ENCODE measurements around the gene TP53TG3D.
"Not testable (repeated sequence)": the region's sequence is repeated elsewhere in the genome, so short reads cannot be mapped to it uniquely, and the experiment has no call there.

TP53TG3D gene, protein sequence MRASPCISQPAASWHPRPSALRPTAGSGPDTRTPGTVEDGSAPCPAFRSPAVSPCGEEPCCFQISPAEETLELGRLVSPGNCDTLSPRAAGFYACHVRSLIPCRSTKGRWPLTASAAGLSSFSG

DNA sequence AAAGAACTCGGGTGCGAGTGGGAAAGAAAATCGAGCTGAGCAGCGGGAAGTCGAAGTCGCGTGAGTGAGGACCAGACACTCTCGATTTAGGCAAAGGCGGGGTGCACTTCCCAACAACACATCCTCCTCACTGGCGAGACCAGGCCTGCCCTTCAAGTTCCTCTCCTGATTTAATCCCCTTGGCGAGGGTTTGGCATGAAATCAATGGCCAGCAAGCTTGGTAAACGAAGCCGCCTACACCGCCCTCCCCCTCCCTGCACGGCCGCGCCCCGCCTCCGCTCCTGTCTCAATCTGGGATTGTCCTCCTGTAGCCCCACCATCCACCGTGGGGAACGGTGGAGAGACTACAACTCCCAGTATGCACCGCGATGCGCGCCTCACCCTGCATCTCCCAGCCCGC, at the start of gene TP53TG3D:
Gene TP53TG3D (plus strand): TSS at position 301 of the 400 bp plus-strand sequence. CDS start 68 bp downstream, at position 369.
- not testable (repeated sequence) for H3K9me3 ChIP-seq (ENCODE audit: low read length); H3K36me3 ChIP-seq (ENCODE audit: insufficient read depth, low read length); H3K4me3 ChIP-seq (ENCODE audit: low read length); H2AFZ ChIP-seq (ENCODE audit: low read depth, low read length); H3K4me1 ChIP-seq (ENCODE audit: insufficient read depth, low read length); H3K27me3 ChIP-seq (ENCODE audit: insufficient read depth, low read length)

DNA sequence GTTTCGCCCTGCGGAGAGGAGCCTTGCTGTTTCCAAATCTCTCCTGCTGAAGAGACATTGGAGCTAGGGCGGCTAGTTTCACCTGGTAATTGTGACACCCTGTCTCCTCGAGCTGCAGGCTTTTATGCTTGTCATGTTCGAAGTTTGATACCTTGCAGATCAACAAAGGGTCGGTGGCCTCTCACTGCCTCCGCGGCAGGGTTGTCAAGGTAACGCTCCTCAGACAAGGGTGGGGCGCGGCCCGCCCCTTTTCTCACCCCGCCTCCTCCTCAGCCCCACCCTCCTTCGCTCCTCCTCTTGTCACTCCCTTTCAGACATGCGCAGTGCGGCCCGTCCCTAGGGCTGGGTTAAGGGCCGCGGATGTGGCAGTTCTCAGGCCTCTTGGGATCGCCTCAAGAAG, 421 bp downstream of the TP53TG3D start:
- H3K9me3 ChIP-seq (ENCODE audit: low read length); H3K27me3 ChIP-seq (ENCODE audit: insufficient read depth, low read length); H3K4me3 ChIP-seq (ENCODE audit: low read length); H3K36me3 ChIP-seq (ENCODE audit: insufficient read depth, low read length); H3K4me1 ChIP-seq (ENCODE audit: insufficient read depth, low read length); H2AFZ ChIP-seq (ENCODE audit: low read depth, low read length): not testable (repeated sequence)

DNA sequence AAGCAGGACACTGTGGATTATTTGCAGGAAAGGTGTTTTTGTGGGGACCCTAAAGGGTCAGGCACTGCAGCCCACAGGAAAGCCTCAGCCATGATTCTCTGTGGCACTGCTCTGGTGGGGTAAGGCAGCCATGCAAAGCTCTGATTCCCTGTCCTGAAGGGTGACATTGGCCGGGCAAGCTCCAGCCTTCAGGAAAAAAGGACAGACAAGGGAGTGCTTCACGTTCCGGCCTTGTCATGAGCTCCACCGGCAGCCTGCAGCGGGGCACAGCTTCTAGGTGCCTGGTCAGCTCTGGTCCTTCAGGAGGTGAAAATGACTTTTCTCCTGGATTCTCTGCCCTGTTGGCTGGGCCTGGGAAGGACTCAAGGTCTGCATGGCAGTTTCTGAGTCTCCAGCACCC, 8.4 kb downstream of the TP53TG3D start:
- not testable (repeated sequence) for H3K4me3 ChIP-seq (ENCODE audit: low read length); H3K27me3 ChIP-seq (ENCODE audit: insufficient read depth, low read length); H3K36me3 ChIP-seq (ENCODE audit: insufficient read depth, low read length)

DNA sequence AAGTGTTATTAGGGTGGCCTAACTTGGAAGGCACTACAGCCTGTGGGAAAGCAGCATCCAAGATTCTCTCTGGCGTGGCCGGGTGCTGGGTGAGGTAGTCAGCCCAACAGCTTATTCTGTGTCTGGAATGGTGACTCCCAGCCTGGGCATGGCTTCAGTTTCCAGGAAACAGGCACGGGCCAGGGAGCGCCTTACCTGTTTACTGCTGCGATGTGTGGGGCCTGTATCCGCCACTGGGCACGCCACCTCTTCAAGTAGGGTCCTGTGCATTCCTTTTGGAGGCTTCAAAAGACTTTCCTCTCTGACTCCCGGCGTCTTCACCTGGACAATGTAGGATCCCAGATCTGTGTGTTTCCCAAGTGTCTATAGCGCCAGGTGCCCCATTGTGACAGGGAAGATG, 10.5 kb downstream of the TP53TG3D start:
- not testable (repeated sequence) for H3K27me3 ChIP-seq (ENCODE audit: insufficient read depth, low read length)

More for the DNA sequence above, 8.4 kb downstream of the TP53TG3D start:
- H3K4me1 ChIP-seq (ENCODE audit: insufficient read depth, low read length); H3K9me3 ChIP-seq (ENCODE audit: low read length); H2AFZ ChIP-seq (ENCODE audit: low read depth, low read length): not testable (repeated sequence)

DNA sequence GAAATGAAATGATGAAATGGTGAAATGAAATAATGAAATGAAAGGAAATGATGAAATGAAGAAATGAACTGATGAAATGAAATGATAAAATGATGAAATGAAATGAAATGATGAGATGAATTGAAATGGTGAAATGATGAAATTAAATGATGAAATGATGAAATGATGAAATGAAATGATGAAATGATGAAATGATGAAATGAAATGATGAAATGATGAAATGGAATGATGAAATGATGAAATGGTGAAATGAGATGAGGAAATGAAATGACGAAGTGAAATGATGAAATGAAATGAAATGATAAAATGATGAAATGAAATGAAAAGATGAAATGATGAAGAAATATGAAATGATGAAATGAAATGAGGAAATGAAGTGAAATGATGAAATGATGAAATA, 28.8 kb downstream of the TP53TG3D start:
- not testable (repeated sequence) for H3K27me3 ChIP-seq (ENCODE audit: insufficient read depth, low read length); H3K9me3 ChIP-seq (ENCODE audit: low read length); H3K4me3 ChIP-seq (ENCODE audit: low read length); H2AFZ ChIP-seq (ENCODE audit: low read depth, low read length); H3K36me3 ChIP-seq (ENCODE audit: insufficient read depth, low read length); H3K4me1 ChIP-seq (ENCODE audit: insufficient read depth, low read length)

More for the DNA sequence above, 10.5 kb downstream of the TP53TG3D start:
- H3K9me3 ChIP-seq (ENCODE audit: low read length); H2AFZ ChIP-seq (ENCODE audit: low read depth, low read length); H3K4me1 ChIP-seq (ENCODE audit: insufficient read depth, low read length); H3K4me3 ChIP-seq (ENCODE audit: low read length); H3K36me3 ChIP-seq (ENCODE audit: insufficient read depth, low read length): not testable (repeated sequence)

DNA sequence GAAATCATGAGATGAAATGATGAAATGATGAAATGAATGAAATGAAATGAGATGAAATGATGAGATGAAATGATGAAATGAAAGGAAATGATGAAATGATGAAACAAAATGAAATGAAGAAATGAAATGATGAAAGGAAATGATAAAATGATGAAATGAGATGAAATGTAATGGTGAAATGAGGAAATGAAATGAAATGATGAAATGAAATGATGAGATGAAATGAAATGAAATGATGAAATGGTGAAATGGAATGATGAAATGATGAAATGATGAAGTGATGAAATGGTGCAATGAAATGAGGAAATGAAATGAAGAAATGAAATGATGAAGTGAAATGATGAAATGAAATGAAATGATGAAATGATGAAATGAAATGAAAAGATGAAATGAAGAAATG, 29.9 kb downstream of the TP53TG3D start:
- H2AFZ ChIP-seq (ENCODE audit: low read depth, low read length); H3K27me3 ChIP-seq (ENCODE audit: insufficient read depth, low read length); H3K4me1 ChIP-seq (ENCODE audit: insufficient read depth, low read length); H3K4me3 ChIP-seq (ENCODE audit: low read length); H3K36me3 ChIP-seq (ENCODE audit: insufficient read depth, low read length); H3K9me3 ChIP-seq (ENCODE audit: low read length): not testable (repeated sequence)

DNA sequence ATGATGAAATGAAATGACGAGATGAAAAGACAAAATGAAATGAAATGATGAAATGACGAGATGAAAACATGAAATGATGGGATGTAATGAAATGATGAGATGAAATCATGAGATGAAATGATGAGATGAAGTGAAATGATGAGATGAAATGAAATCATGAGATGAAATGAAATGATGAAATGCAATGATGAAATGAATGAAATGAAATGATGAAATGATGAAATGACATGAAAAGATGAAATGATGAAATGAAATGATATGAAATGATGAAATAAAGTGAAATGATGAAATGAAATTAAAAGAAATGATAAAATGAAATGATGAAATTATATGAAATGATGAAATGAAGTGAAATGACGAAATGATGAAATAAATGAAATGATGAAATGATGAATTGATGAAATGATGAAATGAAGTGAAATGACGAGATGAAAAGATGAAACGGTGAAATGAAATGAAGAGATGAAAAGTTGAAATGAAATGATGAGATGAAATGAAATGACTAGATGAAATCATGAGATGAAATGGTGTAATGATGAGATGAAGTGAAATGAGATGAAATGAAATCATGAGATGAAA, 30.9 kb downstream of the TP53TG3D start:
- not testable (repeated sequence) for H3K4me3 ChIP-seq (ENCODE audit: low read length); H3K4me1 ChIP-seq (ENCODE audit: insufficient read depth, low read length); H2AFZ ChIP-seq (ENCODE audit: low read depth, low read length); H3K36me3 ChIP-seq (ENCODE audit: insufficient read depth, low read length); H3K27me3 ChIP-seq (ENCODE audit: insufficient read depth, low read length); H3K9me3 ChIP-seq (ENCODE audit: low read length)

DNA sequence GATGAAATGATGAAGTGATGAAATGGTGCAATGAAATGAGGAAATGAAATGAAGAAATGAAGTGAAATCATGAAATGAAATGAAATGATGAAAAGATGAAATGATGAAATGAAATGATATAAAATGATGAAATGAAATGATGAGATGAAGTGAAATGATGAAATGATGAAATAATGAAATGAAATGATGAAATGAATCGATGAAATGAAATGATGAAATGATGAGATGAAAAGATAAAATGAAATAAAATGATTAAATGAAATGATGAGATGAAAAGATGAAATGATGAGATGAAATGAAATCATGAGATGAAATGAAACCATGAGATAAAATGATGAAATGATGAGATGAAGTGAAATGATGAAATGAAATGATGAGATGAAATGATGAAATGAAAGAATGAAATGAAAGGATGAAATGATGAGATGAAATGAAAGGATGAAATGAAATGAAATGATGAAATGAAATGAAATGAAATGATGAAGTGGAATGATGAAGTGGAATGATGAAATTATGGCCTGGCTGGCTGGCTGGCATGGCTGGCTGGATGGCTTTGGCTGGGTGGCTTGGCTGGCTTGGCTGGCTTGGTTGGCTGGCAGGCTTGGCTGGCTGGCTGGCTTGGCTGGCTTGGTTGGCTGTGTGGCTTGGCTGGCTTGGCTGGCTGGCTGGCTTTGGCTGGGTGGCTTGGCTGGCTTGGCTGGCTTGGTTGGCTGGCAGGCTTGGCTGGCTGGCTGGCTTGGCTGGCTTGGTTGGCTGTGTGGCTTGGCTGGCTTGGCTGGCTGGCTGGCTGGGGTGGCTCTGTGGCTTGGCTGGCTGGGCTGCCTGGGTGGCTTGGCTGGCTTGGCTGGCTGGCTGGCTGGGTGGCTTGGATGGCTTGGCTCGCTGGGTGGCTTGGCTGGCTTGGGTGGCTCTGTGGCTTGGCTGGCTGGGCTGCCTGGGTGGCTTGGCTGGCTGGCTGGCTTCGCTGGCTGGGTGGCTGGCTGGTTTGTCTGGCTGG, 32.0 kb downstream of the TP53TG3D start:
- not testable (repeated sequence) for H3K4me1 ChIP-seq (ENCODE audit: insufficient read depth, low read length); H3K36me3 ChIP-seq (ENCODE audit: insufficient read depth, low read length); H3K9me3 ChIP-seq (ENCODE audit: low read length); H2AFZ ChIP-seq (ENCODE audit: low read depth, low read length); H3K4me3 ChIP-seq (ENCODE audit: low read length); H3K27me3 ChIP-seq (ENCODE audit: insufficient read depth, low read length)

DNA sequence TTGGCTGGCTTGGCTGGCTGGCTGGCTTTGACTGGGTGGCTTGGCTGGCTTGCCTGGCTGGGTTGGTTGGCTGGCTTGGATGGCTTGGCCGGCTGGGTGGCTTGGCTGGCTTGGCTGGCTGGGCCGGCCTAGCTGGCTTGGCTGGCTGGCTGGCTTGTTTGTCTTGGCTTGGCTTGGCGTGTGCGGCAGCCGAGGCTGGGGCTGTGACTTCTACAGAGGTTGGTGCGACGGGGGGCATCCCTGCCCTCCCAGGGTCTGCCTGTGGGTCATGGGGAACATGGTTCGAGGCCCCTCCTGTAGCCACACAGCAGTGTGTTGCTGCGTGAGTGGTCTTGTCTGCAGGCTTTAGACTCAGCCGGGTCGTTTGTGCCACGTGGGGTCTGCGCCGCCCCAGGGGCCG, 33.1 kb downstream of the TP53TG3D start:
- not testable (repeated sequence) for H2AFZ ChIP-seq (ENCODE audit: low read depth, low read length); H3K36me3 ChIP-seq (ENCODE audit: insufficient read depth, low read length); H3K27me3 ChIP-seq (ENCODE audit: insufficient read depth, low read length); H3K4me1 ChIP-seq (ENCODE audit: insufficient read depth, low read length); H3K4me3 ChIP-seq (ENCODE audit: low read length); H3K9me3 ChIP-seq (ENCODE audit: low read length)

DNA sequence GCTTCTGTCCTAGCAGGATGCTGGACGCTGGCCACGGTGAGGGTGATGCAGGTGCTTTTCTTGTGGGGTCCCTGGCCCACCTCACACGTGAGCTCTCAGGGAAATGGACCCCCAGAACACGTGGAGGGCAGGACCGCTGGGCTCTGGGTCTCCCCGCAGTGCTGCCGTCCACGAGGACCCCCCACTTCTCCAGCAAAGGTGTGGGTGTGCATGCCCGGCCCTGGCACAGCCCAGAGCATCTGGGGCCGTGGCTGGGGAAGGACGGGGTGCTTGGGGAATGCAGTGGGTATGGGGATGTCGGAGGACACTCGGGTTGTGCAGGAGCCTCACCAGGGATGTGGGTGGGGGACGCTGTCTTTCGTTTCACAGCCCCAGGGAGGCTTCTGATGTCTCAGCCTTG, 34.7 kb downstream of the TP53TG3D start:
- H2AFZ ChIP-seq (ENCODE audit: low read depth, low read length); H3K27me3 ChIP-seq (ENCODE audit: insufficient read depth, low read length); H3K9me3 ChIP-seq (ENCODE audit: low read length); H3K4me3 ChIP-seq (ENCODE audit: low read length); H3K36me3 ChIP-seq (ENCODE audit: insufficient read depth, low read length); H3K4me1 ChIP-seq (ENCODE audit: insufficient read depth, low read length): not testable (repeated sequence)

DNA sequence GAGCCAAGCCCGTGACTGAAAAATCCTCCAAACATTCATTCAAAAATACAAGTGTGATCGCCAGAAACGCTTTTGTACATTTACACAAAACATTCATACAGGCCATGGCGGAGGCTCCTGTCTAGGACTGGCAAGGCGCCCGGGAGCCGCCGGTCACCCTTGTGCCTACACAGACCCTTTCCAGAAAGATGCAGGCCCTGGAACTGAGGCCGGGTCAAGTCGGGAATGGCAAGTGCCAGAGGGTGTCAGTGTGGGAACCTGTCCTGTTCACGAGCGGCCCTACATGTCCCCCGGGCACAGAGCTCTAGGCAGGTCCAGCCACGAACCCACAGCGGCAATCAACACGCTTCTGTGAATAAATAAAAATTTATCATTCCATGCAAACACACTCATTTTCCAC, 36.1 kb downstream of the TP53TG3D start:
- H3K36me3 ChIP-seq (ENCODE audit: insufficient read depth, low read length); H3K4me3 ChIP-seq (ENCODE audit: low read length); H3K9me3 ChIP-seq (ENCODE audit: low read length); H3K4me1 ChIP-seq (ENCODE audit: insufficient read depth, low read length); H3K27me3 ChIP-seq (ENCODE audit: insufficient read depth, low read length); H2AFZ ChIP-seq (ENCODE audit: low read depth, low read length): not testable (repeated sequence)

DNA sequence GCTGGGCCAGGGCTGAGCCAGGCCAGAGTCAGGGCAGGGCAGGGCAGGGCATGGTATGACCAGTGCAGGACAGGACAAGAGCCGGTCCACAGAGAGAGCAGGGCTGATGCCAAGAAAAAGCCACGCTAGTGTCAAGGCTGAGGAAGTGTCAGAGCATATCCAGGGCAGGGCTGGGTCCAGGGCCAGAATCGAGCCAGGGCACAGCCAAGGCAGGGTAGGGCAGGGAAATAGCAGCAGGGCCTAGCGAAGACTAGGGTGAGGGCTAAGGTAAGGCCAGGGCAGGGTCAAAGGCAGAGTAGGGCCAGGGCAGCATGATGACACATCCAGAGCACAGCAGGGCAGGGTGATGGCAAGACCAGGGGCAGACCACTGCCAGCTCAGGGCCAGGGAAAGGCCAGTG, 49.7 kb downstream of the TP53TG3D start:
- H3K4me3 ChIP-seq (ENCODE audit: low read length); H3K9me3 ChIP-seq (ENCODE audit: low read length); H3K36me3 ChIP-seq (ENCODE audit: insufficient read depth, low read length); H3K27me3 ChIP-seq (ENCODE audit: insufficient read depth, low read length); H2AFZ ChIP-seq (ENCODE audit: low read depth, low read length); H3K4me1 ChIP-seq (ENCODE audit: insufficient read depth, low read length): not testable (repeated sequence)

Measured in neuron (in vitro differentiated cells).